AG04450 (cell line): ENCODE results near the gene FOLR2. TPM values are rescaled to one million over a fixed set of nuclear protein-coding genes. Genes with fewer than 3 reads are reported as not detected.
"Not testable (repeated sequence)": the region's sequence is repeated elsewhere in the genome, so short reads cannot be mapped to it uniquely, and the experiment has no call there.

Experiments
- CTCF ChIA-PET: fragments of 300-600, 350-600 bp; formaldehyde crosslinking; extraction: SDS; loops from one replicate; lab custom pipeline; 2022; ENCODE audit warnings: antibody characterized with exemption, inconsistent platforms; lab: Charles Lee
- POLR2A ChIA-PET: fragments of 350-600 bp; formaldehyde crosslinking; extraction: SDS; loops from one replicate; lab custom pipeline; 2021; ENCODE audit warnings: antibody characterized with exemption, inconsistent platforms; lab: Yijun Ruan, JAX
- DNase-seq: peaks from one replicate; pipeline ENCODE4 v3.0.0-alpha.2; 2011; ENCODE audit warnings: low read depth, low spot score
- H3K27ac ChIP-seq: one replicate; pipeline ENCODE4 v1.5.1; 2012; ENCODE audit warnings: low read depth, low read length, control low read depth
- H3K27me3 ChIP-seq: one replicate; pipeline ENCODE4 v1.6.0; 2012; ENCODE audit warnings: low read length; ENCODE audit not compliant: control insufficient read depth, insufficient read depth
- H3K4me3 ChIP-seq: 2 replicates; pipeline ENCODE4 v1.5.1; 2011; ENCODE audit warnings: mild to moderate bottlenecking, low read depth, low read length, control low read depth
- H3K9me3 ChIP-seq: 2 replicates; pipeline ENCODE4 v1.5.1; 2012; ENCODE audit warnings: low read length; ENCODE audit not compliant: control insufficient read depth, insufficient read depth
- polyA minus RNA-seq: library from RNA; depleted of rRNA, polyadenylated mRNA; stranded (reverse); fragments of >200 nt; gene quantifications from 2 replicates; pipeline ENCODE4 v1.2.3, GENCODE V29; 2011; rRNA and poly(A)+ RNA removed
- polyA plus RNA-seq: library from polyadenylated mRNA; depleted of rRNA; stranded (reverse); fragments of >200 nt; gene quantifications from 2 replicates; pipeline ENCODE4 v1.2.3, GENCODE V29; 2011; rRNA removed
- TF ChIP-seq, protein P1 (sequence below): IDR thresholded peaks from 2 replicates; pipeline ENCODE4 v1.5.1; 2011; ENCODE audit warnings: low read depth, low read length, control low read depth, inconsistent platforms

Gene FOLR2
- polyA plus RNA-seq (not detected in 2 replicates), polyA minus RNA-seq (not detected in 2 replicates)

GRCh38 chr11:72216638-72217037 is at the start of gene FOLR2:
Gene FOLR2, plus strand, starts transcription at chr11:72216794. Its CDS starts 1,791 bp downstream, at chr11:72218585.
- CTCF ChIA-PET = interaction anchor here (2.8 kb wide), 1 partner anchor 33 kb away, joined by 9 read pairs; no protein-coding TSS in a partner anchor
- POLR2A ChIA-PET = no interaction called here
- H3K27me3 ChIP-seq = peaks cover 30% of the 10 kb centered on the region
- DNase-seq = no peak
- H3K9me3 ChIP-seq = no peaks in the 10 kb centered on the region
- H3K27ac ChIP-seq = no peak within 1 kb of the TSS
- no peak within 1 kb of the TSS for H3K4me3 ChIP-seq
- TF ChIP-seq, protein P1, sequence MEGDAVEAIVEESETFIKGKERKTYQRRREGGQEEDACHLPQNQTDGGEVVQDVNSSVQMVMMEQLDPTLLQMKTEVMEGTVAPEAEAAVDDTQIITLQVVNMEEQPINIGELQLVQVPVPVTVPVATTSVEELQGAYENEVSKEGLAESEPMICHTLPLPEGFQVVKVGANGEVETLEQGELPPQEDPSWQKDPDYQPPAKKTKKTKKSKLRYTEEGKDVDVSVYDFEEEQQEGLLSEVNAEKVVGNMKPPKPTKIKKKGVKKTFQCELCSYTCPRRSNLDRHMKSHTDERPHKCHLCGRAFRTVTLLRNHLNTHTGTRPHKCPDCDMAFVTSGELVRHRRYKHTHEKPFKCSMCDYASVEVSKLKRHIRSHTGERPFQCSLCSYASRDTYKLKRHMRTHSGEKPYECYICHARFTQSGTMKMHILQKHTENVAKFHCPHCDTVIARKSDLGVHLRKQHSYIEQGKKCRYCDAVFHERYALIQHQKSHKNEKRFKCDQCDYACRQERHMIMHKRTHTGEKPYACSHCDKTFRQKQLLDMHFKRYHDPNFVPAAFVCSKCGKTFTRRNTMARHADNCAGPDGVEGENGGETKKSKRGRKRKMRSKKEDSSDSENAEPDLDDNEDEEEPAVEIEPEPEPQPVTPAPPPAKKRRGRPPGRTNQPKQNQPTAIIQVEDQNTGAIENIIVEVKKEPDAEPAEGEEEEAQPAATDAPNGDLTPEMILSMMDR = no peak

GRCh38 chr11:72169046-72169555 is 47.5 kb upstream of the FOLR2 start:
- H3K27me3 ChIP-seq, DNase-seq, H3K9me3 ChIP-seq, H3K27ac ChIP-seq, H3K4me3 ChIP-seq, POLR2A ChIA-PET: not testable (repeated sequence)
- CTCF ChIA-PET = interaction anchor here (4.0 kb wide), 1 partner anchor 14 kb away, joined by 22 read pairs; no protein-coding TSS in a partner anchor

GRCh38 chr11:72169754-72170153 is 46.8 kb upstream of the FOLR2 start:
- H3K9me3 ChIP-seq, H3K27me3 ChIP-seq, H3K4me3 ChIP-seq, POLR2A ChIA-PET, H3K27ac ChIP-seq, DNase-seq: not testable (repeated sequence)
- CTCF ChIA-PET = interaction anchor here (1.7 kb wide), 1 partner anchor 14 kb away, joined by 9 read pairs; no protein-coding TSS in a partner anchor

GRCh38 chr11:72172043-72172442 is 44.6 kb upstream of the FOLR2 start:
- DNase-seq, H3K9me3 ChIP-seq, H3K27ac ChIP-seq, POLR2A ChIA-PET, H3K27me3 ChIP-seq, H3K4me3 ChIP-seq: not testable (repeated sequence)
- CTCF ChIA-PET = interaction anchor here (1.4 kb wide), 1 partner anchor 11 kb away, joined by 5 read pairs; no protein-coding TSS in a partner anchor

GRCh38 chr11:72173291-72173690 is 43.3 kb upstream of the FOLR2 start:
- no peak for DNase-seq
- TF ChIP-seq, protein P1 = no peak
- Histone ChIP-seq H3K9me3 (peaks cover 2% of the 10 kb centered on the region; the same call in 1 of the 2 replicates), H3K27me3 (no peaks in the 10 kb centered on the region), H3K27ac (no peak overlapping the region), H3K4me3 (no peak overlapping the region)
- CTCF ChIA-PET = interaction anchor here (1.3 kb wide), 1 partner anchor 10 kb away, joined by 3 read pairs; no protein-coding TSS in a partner anchor
- POLR2A ChIA-PET = no interaction called here

DNA sequence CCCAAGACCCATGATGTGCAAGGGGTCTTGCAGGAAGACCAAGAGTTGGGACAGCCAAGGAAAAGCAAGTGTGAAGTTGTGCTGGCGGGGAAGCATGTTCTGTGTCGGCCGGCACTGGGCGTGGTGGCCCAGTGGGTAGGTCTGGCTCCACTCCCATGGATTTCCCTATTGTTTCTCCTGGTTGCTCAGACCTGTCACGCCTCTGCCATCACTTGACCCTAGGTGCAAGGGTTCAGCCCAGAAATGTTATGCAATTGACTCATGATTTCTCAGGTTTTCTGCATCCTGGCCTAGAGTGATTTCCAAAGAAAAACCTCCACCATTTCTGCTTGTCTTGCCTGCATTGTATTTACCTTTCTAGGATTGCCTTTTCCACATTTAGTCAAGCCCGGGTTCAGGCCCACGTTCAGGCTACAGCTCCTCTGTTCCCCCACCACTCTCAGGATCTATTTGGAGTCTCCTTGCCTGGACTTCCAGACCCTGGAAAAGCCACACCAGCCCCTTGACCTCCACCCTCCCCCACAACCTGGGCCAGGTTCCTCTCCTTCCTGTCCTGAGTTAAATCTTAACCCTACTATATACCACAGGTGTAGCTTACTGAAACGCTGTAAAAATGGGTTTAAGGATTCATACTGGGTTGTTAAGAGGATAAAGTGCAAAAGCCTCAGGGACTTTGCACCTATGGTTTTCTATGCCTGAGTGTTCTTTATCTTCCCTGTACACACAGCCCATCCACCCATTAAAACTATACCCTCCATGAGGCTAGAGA is 42.1 kb upstream of the FOLR2 start:
- POLR2A ChIA-PET = no interaction called here

More for the DNA sequence above, 42.1 kb upstream of the FOLR2 start:
- DNase-seq = no peak
- peaks cover 2% of the 10 kb centered on the region; the same call in 1 of the 2 replicates for H3K9me3 ChIP-seq
- no peak overlapping the region for H3K27ac ChIP-seq
- H3K4me3 ChIP-seq = no peak overlapping the region
- TF ChIP-seq, protein P1 = no peak
- no peaks in the 10 kb centered on the region for H3K27me3 ChIP-seq
- CTCF ChIA-PET = interaction anchor here (1.6 kb wide), 1 partner anchor 9 kb away, joined by 13 read pairs; no protein-coding TSS in a partner anchor
